ENCODE results near the gene RBMS3.
"Not testable (repeated sequence)": the region's sequence is repeated elsewhere in the genome, so short reads cannot be mapped to it uniquely, and the experiment has no call there.

Gene RBMS3

DNA sequence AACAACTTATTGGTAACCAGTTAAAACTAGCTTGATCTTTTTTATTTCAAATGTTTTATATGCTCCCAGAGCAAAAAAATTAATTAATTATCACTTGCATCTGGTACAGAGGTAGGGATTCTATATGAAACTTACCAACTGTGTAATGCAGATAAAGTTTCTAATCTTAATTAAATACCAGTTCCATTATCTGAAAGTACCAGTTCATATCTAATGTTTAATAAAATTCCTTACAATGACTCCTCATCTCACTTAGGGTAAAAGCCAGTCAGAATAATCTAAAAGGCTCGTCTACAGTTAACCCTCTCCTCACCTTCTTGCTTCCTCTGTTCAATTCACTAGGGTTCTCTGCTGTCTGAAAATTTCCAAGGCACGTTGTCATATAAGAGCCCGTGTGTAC is 384.8 kb downstream of the RBMS3 start:
- TF ChIP-seq CTBP1 (IDR thresholded peaks at IDR 0.05; ENCODE audit: borderline replicate concordance) (no peak), TARDBP (IDR thresholded peaks at IDR 0.05) (no peak), FOXA1 (IDR thresholded peaks at IDR 0.05) (no peak), ZNF384 (IDR thresholded peaks at IDR 0.05) (no peak), NFRKB (IDR thresholded peaks at IDR 0.05) (no peak), SUZ12 (IDR thresholded peaks at IDR 0.05) (no peak), HDGF (IDR thresholded peaks at IDR 0.05; ENCODE audit: borderline replicate concordance) (no peak), LEF1 (IDR thresholded peaks at IDR 0.05; ENCODE audit: borderline replicate concordance) (no peak), L3MBTL2 (conservative IDR thresholded peaks at IDR 0.05) (no peak)
- POLR2A ChIA-PET, result no interaction called here
- CTCF ChIA-PET, result no interaction called here
- DNase-seq (ENCODE audit: extremely low spot score), result no peak

- CTCF ChIA-PET, result interaction anchor here (0.7 to 1.1 kb wide), 2 partner anchors 374 to 1103 kb away, joined by 3 to 5 read pairs; no protein-coding TSS in a partner anchor
- TF ChIP-seq SP1 (IDR thresholded peaks at IDR 0.05), result no peak
- TF ChIP-seq TARDBP (IDR thresholded peaks at IDR 0.05), result no peak
- TF ChIP-seq ZNF384 (IDR thresholded peaks at IDR 0.05), result no peak
- no peak for TF ChIP-seq LEF1 (IDR thresholded peaks at IDR 0.05; ENCODE audit: borderline replicate concordance)
- TF ChIP-seq FOXK2 (IDR thresholded peaks at IDR 0.05), result no peak
- TF ChIP-seq FOXA1 (IDR thresholded peaks at IDR 0.05), result no peak
- no peak for TF ChIP-seq BHLHE40 (IDR thresholded peaks at IDR 0.05; ENCODE audit: borderline replicate concordance)
- no peak for TF ChIP-seq FOXM1 (IDR thresholded peaks at IDR 0.05; ENCODE audit: borderline replicate concordance)
- POLR2A ChIA-PET, result no interaction called here
- no peak for DNase-seq (ENCODE audit: extremely low spot score)
Measured at GRCh38 chr3:29668233-29668632, 387.4 kb downstream of the RBMS3 start.

DNA sequence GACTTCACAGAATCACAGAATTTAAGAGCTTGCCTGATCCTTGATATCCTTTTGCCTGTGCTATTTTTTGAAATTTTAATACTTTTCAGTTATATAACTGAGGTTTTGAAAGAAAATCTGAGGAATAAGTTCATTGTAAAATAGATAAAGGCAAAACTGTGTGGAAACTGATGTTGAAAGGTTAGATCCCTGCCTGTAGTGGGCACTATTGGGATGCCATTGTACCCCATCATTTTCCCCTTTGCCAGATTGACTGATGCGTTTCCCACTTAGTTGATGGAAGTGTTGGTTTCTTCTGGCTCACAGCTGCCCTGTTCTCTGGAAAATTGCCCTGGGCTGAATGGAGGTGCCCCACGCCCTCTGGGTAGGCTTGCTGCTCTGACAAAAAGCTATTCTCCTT is 387.9 kb downstream of the RBMS3 start:
- ChIA-PET CTCF (interaction anchor here (0.7 to 1.1 kb wide), 2 partner anchors 373 to 1103 kb away, joined by 3 to 5 read pairs; no protein-coding TSS in a partner anchor), POLR2A (no interaction called here)
- no peak for TF ChIP-seq SP1 (IDR thresholded peaks at IDR 0.05)
- no peak for TF ChIP-seq ELF4 (IDR thresholded peaks at IDR 0.05)
- no peak for TF ChIP-seq LEF1 (IDR thresholded peaks at IDR 0.05; ENCODE audit: borderline replicate concordance)
- TF ChIP-seq ZNF384 (IDR thresholded peaks at IDR 0.05), result no peak
- TF ChIP-seq FOXM1 (IDR thresholded peaks at IDR 0.05; ENCODE audit: borderline replicate concordance), result no peak
- no peak for TF ChIP-seq NFRKB (IDR thresholded peaks at IDR 0.05)
- TF ChIP-seq HDGF (IDR thresholded peaks at IDR 0.05; ENCODE audit: borderline replicate concordance), result no peak
- no peak for TF ChIP-seq TARDBP (IDR thresholded peaks at IDR 0.05)
- TF ChIP-seq BHLHE40 (IDR thresholded peaks at IDR 0.05; ENCODE audit: borderline replicate concordance), result no peak
- no peak for TF ChIP-seq ARNT (IDR thresholded peaks at IDR 0.05)
- no peak for DNase-seq (ENCODE audit: extremely low spot score)

- CTCF ChIA-PET; POLR2A ChIA-PET; DNase-seq (ENCODE audit: extremely low spot score): not testable (repeated sequence)
Measured at GRCh38 chr3:29670476-29670875, 389.6 kb downstream of the RBMS3 start.

- TF ChIP-seq FOXA1 (IDR thresholded peaks at IDR 0.05), result no peak
- TF ChIP-seq ARNT (IDR thresholded peaks at IDR 0.05), result no peak
- TF ChIP-seq BHLHE40 (IDR thresholded peaks at IDR 0.05; ENCODE audit: borderline replicate concordance), result no peak
- TF ChIP-seq HDGF (IDR thresholded peaks at IDR 0.05; ENCODE audit: borderline replicate concordance), result no peak
- no peak for TF ChIP-seq FOXK2 (IDR thresholded peaks at IDR 0.05)
- TF ChIP-seq ZNF384 (IDR thresholded peaks at IDR 0.05), result no peak
- TF ChIP-seq ELF4 (IDR thresholded peaks at IDR 0.05), result no peak
- TF ChIP-seq, protein P1, sequence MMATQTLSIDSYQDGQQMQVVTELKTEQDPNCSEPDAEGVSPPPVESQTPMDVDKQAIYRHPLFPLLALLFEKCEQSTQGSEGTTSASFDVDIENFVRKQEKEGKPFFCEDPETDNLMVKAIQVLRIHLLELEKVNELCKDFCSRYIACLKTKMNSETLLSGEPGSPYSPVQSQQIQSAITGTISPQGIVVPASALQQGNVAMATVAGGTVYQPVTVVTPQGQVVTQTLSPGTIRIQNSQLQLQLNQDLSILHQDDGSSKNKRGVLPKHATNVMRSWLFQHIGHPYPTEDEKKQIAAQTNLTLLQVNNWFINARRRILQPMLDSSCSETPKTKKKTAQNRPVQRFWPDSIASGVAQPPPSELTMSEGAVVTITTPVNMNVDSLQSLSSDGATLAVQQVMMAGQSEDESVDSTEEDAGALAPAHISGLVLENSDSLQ (IDR thresholded peaks at IDR 0.05), result no peak
- TF ChIP-seq LEF1 (IDR thresholded peaks at IDR 0.05; ENCODE audit: borderline replicate concordance), result no peak
- no peak for TF ChIP-seq TARDBP (IDR thresholded peaks at IDR 0.05)
- TF ChIP-seq NFRKB (IDR thresholded peaks at IDR 0.05), result no peak
- TF ChIP-seq SP1 (IDR thresholded peaks at IDR 0.05), result no peak
- no peak for TF ChIP-seq FOXM1 (IDR thresholded peaks at IDR 0.05; ENCODE audit: borderline replicate concordance)
- no peak for TF ChIP-seq CTBP1 (IDR thresholded peaks at IDR 0.05; ENCODE audit: borderline replicate concordance)
- TF ChIP-seq SUZ12 (IDR thresholded peaks at IDR 0.05), result no peak
- TF ChIP-seq L3MBTL2 (conservative IDR thresholded peaks at IDR 0.05), result no peak
- POLR2A ChIA-PET, result no interaction called here
- CTCF ChIA-PET, result no interaction called here
- DNase-seq (ENCODE audit: extremely low spot score), result no peak
Measured at GRCh38 chr3:29677421-29677820, 396.6 kb downstream of the RBMS3 start.

DNA sequence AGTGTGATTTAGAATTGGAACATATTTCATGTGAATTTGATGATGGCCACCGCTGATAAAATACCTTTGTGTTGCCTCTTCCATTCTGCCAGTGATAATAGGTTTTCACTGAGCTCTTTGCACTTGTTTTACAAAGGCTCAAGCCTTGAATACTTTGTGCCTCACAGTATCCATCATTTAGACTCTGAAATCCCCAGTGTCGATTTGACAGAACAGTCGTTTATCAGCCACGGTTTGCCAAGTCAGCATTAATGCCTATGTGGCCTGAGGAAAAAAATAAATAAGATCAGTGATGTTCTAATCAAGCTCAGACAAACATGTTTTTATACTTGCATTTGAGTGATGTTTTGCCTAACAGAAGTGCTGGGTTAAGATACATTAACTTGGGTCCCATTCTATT is 399.1 kb downstream of the RBMS3 start:
- DNase-seq (ENCODE audit: extremely low spot score), result no peak
- CTCF ChIA-PET, result interaction anchor here (0.6 kb wide), 1 partner anchor 239 kb away, joined by 5 read pairs; no protein-coding TSS in a partner anchor
- POLR2A ChIA-PET, result no interaction called here
- TF ChIP-seq FOXA1 (IDR thresholded peaks at IDR 0.05) (no peak), CTBP1 (IDR thresholded peaks at IDR 0.05; ENCODE audit: borderline replicate concordance) (no peak), L3MBTL2 (conservative IDR thresholded peaks at IDR 0.05) (no peak), ZNF384 (IDR thresholded peaks at IDR 0.05) (no peak), FOXM1 (IDR thresholded peaks at IDR 0.05; ENCODE audit: borderline replicate concordance) (no peak), NFRKB (IDR thresholded peaks at IDR 0.05) (no peak), ELF4 (IDR thresholded peaks at IDR 0.05) (no peak), SP1 (IDR thresholded peaks at IDR 0.05) (no peak), LEF1 (IDR thresholded peaks at IDR 0.05; ENCODE audit: borderline replicate concordance) (no peak), ARNT (IDR thresholded peaks at IDR 0.05) (no peak), SUZ12 (IDR thresholded peaks at IDR 0.05) (no peak), TARDBP (IDR thresholded peaks at IDR 0.05) (no peak), BHLHE40 (IDR thresholded peaks at IDR 0.05; ENCODE audit: borderline replicate concordance) (no peak), HDGF (IDR thresholded peaks at IDR 0.05; ENCODE audit: borderline replicate concordance) (no peak), FOXK2 (IDR thresholded peaks at IDR 0.05) (no peak)
- TF ChIP-seq, protein P1 (IDR thresholded peaks at IDR 0.05), result no peak

Data from HEK293T (cell line).